GM18526 (cell line): Measurements from ENCODE around the gene BAG5.

ENCODE experiments used
- POLR2A ChIP-seq: IDR thresholded peaks from 3 replicates; pipeline ENCODE4 v1.6.1; 2011; ENCODE audit not compliant: insufficient read length; ENCODE audit errors: extremely low read depth

Gene BAG5

GRCh38 chr14:103543721-103544387 lies 18.6 kb downstream of the BAG5 start:
- no peak for TF ChIP-seq POLR2A

- TF ChIP-seq POLR2A: no peak
Observed at GRCh38 chr14:103543140-103543539, 19.3 kb downstream of the BAG5 start.

DNA sequence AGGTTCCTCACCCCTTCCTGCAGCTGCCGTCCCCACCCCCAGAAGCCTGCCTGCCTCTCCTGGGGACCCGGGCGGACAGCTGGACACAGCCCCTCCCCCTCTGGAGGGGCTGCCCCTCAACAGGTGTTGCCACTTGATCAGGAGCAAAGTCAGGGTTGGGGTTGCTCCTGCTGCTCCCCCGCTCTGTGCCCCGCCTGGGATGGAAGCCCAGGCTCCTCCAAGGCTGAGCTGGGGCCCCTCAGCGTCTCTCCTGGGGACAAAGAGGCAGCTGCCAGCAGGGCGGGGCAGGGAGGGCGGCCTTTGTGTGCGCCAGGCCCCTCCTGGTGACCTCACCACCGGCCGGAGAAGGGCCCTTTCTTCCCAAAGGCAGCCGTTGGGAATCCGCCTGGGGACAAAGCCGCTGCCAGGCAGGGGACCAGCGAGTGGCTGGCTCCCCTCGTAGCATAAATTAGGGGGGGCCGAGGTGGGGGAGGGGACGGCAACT lies 19.8 kb downstream of the BAG5 start:
- no peak for TF ChIP-seq POLR2A

GRCh38 chr14:103541709-103542604 lies 20.5 kb downstream of the BAG5 start:
- TF ChIP-seq POLR2A: no peak

- TF ChIP-seq POLR2A: no peak
Observed at GRCh38 chr14:103540821-103541708, 21.4 kb downstream of the BAG5 start.

DNA sequence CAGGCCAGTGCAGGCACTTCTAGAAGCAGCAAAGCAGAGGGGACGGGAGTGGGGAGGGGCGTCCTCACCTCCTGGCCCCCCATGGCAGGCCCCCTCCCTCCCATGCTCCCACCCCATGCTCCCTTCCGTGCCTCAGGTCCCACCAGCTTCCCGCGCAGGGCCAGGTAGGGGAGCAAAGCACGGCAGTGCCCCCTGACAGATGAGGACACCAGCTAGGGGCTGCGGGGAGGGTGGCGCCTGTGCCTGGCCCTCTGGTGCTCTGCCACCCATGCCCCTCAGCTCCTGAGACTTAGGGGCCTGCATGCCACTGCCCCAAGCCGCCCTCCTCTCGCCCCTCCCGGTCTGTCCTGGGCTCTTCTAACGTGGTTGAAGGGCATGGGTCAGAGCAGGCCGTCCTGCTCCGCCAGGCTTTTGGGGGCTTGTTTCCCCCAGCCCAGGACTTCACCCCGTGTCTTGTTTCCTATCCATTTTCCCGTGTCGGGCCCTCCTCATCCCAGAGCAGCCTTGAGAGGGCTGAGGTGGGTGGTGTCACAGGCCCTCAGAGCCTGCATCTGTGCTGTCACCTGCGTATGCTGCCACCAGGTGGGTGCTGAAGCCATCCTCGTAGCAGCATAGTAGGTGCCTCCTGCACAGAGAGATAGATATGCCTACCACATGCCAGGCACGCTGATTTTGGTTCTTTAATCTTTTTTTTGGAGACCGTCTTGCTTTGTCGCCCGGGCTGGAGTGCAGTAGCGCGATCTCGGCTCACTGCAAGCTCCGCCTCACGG lies 23.2 kb downstream of the BAG5 start:
- no peak for TF ChIP-seq POLR2A

DNA sequence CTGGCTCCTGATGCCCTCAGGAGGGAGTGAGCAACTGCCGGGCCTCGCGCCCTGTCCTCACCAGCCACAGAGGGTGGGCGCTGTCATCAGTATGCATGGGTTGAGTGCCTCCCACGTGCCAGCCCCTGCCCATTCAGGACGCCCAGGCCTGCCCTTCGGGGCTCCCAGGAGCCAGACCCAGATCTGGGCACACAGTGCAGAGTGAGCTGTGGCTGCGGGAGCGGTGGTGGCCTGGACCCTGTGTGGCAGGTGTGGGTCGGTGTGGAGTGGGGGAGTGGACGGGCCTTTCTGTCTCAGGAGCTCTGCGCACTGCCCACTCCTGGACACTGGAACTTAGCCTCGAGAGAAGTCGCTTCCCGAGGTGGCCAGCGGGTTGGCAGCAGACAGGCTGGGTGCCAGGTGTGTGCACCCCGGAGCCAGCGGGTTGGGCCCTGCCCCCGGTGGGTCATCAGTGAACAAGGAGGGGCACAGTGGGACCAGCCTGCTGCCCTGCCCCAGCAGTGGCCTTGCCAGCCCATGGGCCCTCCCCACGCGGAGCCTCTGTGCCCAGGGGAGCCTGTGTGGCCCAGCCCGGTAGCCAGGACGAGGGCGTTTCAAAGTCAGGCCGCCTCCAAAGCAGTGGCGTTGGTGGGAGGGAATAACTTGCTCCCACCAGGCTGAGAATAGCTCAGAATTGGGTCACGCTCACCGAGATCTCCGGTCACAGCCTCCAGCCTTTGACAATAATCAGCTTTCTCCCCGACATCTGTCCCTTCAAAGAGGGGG lies 24.0 kb downstream of the BAG5 start:
- no peak for TF ChIP-seq POLR2A

DNA sequence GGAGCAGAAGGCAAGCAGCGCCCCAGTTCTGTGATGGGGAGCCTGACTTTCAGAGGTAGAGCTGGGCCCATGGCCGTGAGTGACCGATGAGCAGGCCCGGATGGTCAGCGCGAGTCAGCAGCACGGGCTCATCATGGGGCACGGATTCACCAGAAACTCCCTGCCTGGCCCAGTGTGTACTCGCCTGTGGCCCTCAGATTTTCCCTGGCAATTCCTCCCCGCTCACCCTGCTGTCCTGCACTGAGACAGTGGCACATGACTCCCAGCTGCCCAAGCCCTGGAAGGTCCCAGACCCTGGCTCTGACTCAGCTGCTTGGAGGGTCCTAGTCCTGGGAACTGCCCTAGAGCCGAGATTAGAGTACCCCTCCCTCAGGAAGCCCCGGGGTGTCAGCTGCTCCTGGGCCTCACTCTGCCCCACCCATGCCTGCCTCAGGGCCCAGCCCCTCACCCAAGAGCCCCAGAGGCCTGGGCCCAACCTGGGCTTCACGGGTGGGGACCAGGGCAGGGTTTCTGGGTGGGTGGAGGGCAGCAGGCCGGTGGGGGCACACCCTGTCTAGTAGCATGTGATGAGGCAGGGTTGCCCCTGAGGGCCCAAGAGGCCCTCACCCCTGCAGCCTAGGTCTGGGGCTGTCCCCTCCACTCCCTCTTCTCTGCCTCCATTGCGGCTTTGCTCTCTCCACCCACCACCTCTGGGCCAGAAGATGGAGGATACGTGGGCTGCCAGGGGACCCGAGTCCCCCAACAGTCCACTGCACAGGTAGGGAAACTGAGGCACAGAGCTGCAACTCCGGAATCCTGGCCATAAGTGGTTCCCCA lies 25.1 kb downstream of the BAG5 start:
- TF ChIP-seq POLR2A: no peak

DNA sequence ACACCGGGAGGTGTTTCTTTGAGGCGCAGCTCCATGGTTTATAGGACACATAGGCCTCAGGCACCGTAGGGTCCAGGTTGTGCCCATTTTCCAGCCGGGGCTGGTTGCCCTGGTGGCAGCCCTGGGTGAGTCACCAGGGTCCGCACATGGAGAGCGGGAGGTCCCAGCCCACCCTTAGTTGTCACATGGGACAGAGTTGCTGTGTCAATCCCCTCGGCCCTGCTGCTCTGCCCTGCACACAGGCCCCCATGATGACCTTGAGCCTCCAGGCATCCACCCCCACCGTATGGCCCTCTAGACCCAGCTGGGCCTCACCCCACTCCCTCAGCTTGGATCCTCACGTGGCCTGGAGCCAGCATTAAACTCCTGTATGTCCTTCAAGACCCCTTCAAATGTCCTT lies 25.8 kb downstream of the BAG5 start:
- TF ChIP-seq POLR2A: no peak

DNA sequence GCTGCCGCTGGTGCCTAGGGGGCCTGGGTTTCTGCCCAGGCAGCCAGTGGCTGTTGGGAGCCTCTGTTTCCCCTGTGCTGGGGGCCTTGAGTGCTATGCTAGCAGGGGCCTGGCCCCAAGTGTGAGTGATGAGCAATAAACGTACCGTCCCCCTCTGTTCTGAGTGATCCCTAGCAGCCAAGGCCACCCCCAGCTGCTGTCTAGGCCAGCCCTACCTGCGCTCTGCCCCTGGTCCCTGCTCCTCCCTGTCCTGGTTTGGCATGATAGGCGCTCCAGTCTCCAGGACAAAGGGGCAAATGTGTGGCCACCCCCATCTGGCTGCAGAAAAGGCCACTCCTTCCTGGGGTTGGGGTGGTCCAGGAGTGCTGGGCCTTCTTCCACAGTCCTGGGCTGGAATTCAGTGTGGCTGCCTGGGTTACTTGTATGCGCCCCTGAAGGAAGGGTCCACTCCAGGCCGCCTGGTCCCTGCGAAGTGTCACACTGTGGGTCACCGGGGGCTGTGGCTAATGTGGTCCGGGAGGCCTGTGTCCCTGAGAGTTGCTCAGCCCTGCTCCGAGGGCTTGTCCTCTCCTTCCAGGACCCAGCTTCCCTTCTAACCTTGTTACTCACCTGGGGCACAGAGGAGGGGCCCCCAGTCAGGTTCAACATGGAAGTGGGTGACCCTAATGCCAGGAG lies 26.4 kb downstream of the BAG5 start:
- no peak for TF ChIP-seq POLR2A

GRCh38 chr14:103535081-103535890 lies 27.2 kb downstream of the BAG5 start:
- no peak for TF ChIP-seq POLR2A
